ENCODE measurements around the gene EFNA2. TPM values are rescaled to one million over a fixed set of nuclear protein-coding genes. Genes with fewer than 3 reads are reported as not detected.

The EFNA2 gene
- total RNA-seq, 1 experiment from 2014 or later, result 12.2 TPM

DNA sequence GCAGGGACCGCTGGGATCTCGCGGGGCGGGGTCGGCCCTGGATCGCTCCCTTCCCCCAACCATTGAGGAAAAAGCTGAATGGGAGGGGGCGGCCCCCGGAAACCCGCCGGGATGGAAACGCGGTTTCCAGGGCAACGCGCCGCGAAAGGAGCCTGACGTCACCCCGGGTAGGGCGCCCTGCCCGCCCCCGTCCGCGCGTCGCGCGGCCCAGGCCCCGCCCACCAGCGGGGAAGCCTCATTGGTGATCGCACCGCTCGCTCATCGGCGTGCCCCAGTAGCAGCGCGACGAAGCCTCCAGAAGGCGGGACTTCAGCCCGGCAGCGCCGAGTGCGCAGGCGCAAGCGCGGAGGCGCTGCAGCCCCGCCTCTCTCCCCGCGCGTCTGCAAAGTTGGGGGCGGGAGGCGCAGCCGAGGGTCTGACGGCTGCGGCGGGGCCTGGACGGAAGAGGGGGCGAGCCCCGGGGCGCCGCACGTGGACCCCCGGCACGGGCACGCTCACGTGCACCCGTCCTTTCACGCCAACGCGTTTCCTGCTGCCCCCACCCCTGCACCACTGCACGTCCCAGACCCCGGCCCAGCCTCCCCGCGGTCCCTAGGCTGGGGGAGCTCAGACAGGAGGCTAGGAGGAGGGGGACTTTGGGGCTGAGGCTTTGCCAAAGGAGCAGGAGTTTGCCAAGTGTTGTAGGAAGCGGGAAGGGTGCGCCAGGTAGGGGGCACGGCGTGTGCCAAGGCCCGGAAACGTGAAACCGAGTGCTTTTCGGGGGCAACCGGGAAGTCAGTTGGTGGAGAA is 24.7 kb upstream of the EFNA2 start:
- H3K79me2 ChIP-seq (ENCODE audit: insufficient read depth, low read length), result peaks cover 31% of the 10 kb centered on the region
- ATAC-seq (peak; percentile 73), DNase-seq (ENCODE audit: low read depth, low spot score) (peak; percentile 91)
- H3K27ac ChIP-seq (ENCODE audit: low read depth, low read length), result peak overlapping the region; percentile 99
- H3K27me3 ChIP-seq (ENCODE audit: insufficient read depth, low read length), result no peaks in the 10 kb centered on the region
- no peak overlapping the region for H2AFZ ChIP-seq (ENCODE audit: low read depth, low read length, poor library complexity, severe bottlenecking)
- no TSS peak for BruUV-seq (replicated peaks)
- peak overlapping the region; percentile 99 for H3K9ac ChIP-seq (ENCODE audit: low read length)
- H4K20me1 ChIP-seq (ENCODE audit: insufficient read depth), result no peaks in the 10 kb centered on the region
- POLR2A ChIA-PET, result interaction anchor here (0.6 to 4.4 kb wide), 4 partner anchors 8 to 338 kb away, joined by 3 to 54 read pairs (median 4); partner anchors contain the start of gene CIRBP
- H3K4me2 ChIP-seq (ENCODE audit: low read length), result peak overlapping the region; percentile 98
- H3K36me3 ChIP-seq (ENCODE audit: control insufficient read depth in 1 of 2, insufficient read depth in 2 of 2, low read length in 2 of 2), result peaks cover 6 to 15% of the 10 kb centered on the region in 2 experiments; a peak in 3 of 4 replicates
- intact Hi-C loops (cut with micrococcal nuclease), result no loop called here
- RAD21 ChIA-PET (ENCODE audit: low non-redundant PET in 1 of 2, low total read pairs in 2 of 2, uncharacterized antibody in 2 of 2, unreplicated experiment in 2 of 2), result interaction anchor here in 1 of 2 experiments (1.3 kb wide), 1 partner anchor 8 kb away, joined by 3 read pairs; no protein-coding TSS in a partner anchor
- H3K4me3 ChIP-seq (replicated peaks in 1 of 2; ENCODE audit: low read depth in 1 of 2, low read length in 2 of 2), result peak overlapping the region; percentile 85 to 89
- H3K9me2 ChIP-seq (ENCODE audit: insufficient read depth), result no peaks in the 10 kb centered on the region
- H3K4me1 ChIP-seq (ENCODE audit: control insufficient read depth in 1 of 2, insufficient read depth in 2 of 2, low read length in 2 of 2), result peaks cover 58 to 93% of the 10 kb centered on the region in 2 experiments
- no peak for TF ChIP-seq YY1 (IDR thresholded peaks at IDR 0.05; ENCODE audit: extremely low read depth, insufficient replicate concordance, low read depth, low read length)
- TF ChIP-seq SP1 (IDR thresholded peaks at IDR 0.05; ENCODE audit: low read depth), result no peak
- TF ChIP-seq POLR2A (IDR thresholded peaks at IDR 0.05; ENCODE audit: borderline replicate concordance, extremely low read depth, insufficient read depth, insufficient read length), result peak; percentile 6
- TF ChIP-seq EZH2phosphoT487 (IDR thresholded peaks at IDR 0.05; ENCODE audit: borderline replicate concordance), result no peak
- TF ChIP-seq SIN3A (IDR thresholded peaks at IDR 0.05; ENCODE audit: low read depth), result no peak
- TF ChIP-seq CBX3 (IDR thresholded peaks at IDR 0.05; ENCODE audit: low read depth), result no peak
- TF ChIP-seq FOSL1 (IDR thresholded peaks at IDR 0.05; ENCODE audit: low read depth), result no peak
- peak; percentile 71 for TF ChIP-seq POLR2AphosphoS5 (IDR thresholded peaks at IDR 0.05; ENCODE audit: low read depth, low read length)
- no peak for TF ChIP-seq SRF (IDR thresholded peaks at IDR 0.05; ENCODE audit: low read depth)
- no peak for TF ChIP-seq CEBPB (IDR thresholded peaks at IDR 0.05; ENCODE audit: low read depth)
- TF ChIP-seq, protein P1, sequence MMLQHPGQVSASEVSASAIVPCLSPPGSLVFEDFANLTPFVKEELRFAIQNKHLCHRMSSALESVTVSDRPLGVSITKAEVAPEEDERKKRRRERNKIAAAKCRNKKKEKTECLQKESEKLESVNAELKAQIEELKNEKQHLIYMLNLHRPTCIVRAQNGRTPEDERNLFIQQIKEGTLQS (IDR thresholded peaks at IDR 0.05), result no peak
- CTCF ChIA-PET, result interaction anchor here (1.0 to 1.6 kb wide), 2 partner anchors 16 kb away, joined by 4 to 15 read pairs; no protein-coding TSS in a partner anchor
- no peaks in the 10 kb centered on the region for H3K9me3 ChIP-seq (ENCODE audit: control insufficient read depth in 1 of 2, insufficient read depth in 1 of 2, low read depth in 1 of 2, low read length in 2 of 2)
